Right atrium auricular region (tissue), 2 donors: ENCODE measurements around the gene OR13J1. TPM values are rescaled to one million over a fixed set of nuclear protein-coding genes. Genes with fewer than 3 reads are reported as not detected.

Experiments used
- DNase-seq: peaks from one replicate; pipeline ENCODE4 v3.0.0-alpha.2; 2019; ENCODE audit warnings: low spot score
- H3K27ac ChIP-seq, 2 donors: fragments of 200-600 bp; sonication (generic); 1 replicate in 1 of 2; 2 replicates in 1 of 2; pipeline ENCODE4 v1.5.1; 2016 to 2019
- H3K27me3 ChIP-seq, 2 donors: fragments of 200-600 bp; sonication (generic); one replicate each; pipeline versions ENCODE4 v1.5.1 to v1.6.0; 2017 to 2019
- H3K36me3 ChIP-seq: fragments of 200-600 bp; sonication (generic); one replicate; pipeline ENCODE4 v1.5.1; 2016
- H3K4me1 ChIP-seq, 2 donors: fragments of 200-600 bp; sonication (generic); one replicate each; pipeline versions ENCODE4 v1.5.1 to v1.6.0; 2017 to 2019
- H3K4me3 ChIP-seq, 2 donors: fragments of 200-600 bp; sonication (generic); 1 replicate in 1 of 2; 2 replicates in 1 of 2; pipeline ENCODE4 v1.5.1; 2017 to 2019; ENCODE audit warnings: mild to moderate bottlenecking in 1 of 2, moderate library complexity in 1 of 2
- H3K9me3 ChIP-seq, 2 donors: fragments of 200-600 bp; sonication (generic); one replicate each; pipeline ENCODE4 v1.5.1; 2019
- total RNA-seq, 2 donors: library from RNA; depleted of rRNA; stranded (reverse); fragments of >200 nt; gene quantifications; one replicate each; pipeline ENCODE4 v1.1.0, GENCODE V29; 2016
- TF ChIP-seq, protein P1 (sequence below), 2 donors: fragments of 200-600 bp; sonication (generic); IDR thresholded peaks; one replicate each; pipeline ENCODE4 v1.5.1; 2019; ENCODE audit warnings: antibody characterized with exemption in 2 of 2

The OR13J1 gene, protein sequence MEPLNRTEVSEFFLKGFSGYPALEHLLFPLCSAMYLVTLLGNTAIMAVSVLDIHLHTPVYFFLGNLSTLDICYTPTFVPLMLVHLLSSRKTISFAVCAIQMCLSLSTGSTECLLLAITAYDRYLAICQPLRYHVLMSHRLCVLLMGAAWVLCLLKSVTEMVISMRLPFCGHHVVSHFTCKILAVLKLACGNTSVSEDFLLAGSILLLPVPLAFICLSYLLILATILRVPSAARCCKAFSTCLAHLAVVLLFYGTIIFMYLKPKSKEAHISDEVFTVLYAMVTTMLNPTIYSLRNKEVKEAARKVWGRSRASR
- total RNA-seq, result not detected

GRCh38 chr9:35870351-35870923 is at the start of gene OR13J1:
TSS of gene OR13J1 (minus strand) at chr9:35870401. CDS start at chr9:35870401, 0 bp downstream.
- Histone ChIP-seq H3K27me3 (no peaks in the 10 kb centered on the region), H3K9me3 (no peaks in the 10 kb centered on the region), H3K36me3 (no peaks in the 10 kb centered on the region), H3K4me3 (no peak within 1 kb of the TSS), H3K27ac (no peak within 1 kb of the TSS), H3K4me1 (no peaks in the 10 kb centered on the region)
- TF ChIP-seq, protein P1, sequence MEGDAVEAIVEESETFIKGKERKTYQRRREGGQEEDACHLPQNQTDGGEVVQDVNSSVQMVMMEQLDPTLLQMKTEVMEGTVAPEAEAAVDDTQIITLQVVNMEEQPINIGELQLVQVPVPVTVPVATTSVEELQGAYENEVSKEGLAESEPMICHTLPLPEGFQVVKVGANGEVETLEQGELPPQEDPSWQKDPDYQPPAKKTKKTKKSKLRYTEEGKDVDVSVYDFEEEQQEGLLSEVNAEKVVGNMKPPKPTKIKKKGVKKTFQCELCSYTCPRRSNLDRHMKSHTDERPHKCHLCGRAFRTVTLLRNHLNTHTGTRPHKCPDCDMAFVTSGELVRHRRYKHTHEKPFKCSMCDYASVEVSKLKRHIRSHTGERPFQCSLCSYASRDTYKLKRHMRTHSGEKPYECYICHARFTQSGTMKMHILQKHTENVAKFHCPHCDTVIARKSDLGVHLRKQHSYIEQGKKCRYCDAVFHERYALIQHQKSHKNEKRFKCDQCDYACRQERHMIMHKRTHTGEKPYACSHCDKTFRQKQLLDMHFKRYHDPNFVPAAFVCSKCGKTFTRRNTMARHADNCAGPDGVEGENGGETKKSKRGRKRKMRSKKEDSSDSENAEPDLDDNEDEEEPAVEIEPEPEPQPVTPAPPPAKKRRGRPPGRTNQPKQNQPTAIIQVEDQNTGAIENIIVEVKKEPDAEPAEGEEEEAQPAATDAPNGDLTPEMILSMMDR (IDR thresholded peaks at IDR 0.05), result no peak
- DNase-seq, result no peak

DNA sequence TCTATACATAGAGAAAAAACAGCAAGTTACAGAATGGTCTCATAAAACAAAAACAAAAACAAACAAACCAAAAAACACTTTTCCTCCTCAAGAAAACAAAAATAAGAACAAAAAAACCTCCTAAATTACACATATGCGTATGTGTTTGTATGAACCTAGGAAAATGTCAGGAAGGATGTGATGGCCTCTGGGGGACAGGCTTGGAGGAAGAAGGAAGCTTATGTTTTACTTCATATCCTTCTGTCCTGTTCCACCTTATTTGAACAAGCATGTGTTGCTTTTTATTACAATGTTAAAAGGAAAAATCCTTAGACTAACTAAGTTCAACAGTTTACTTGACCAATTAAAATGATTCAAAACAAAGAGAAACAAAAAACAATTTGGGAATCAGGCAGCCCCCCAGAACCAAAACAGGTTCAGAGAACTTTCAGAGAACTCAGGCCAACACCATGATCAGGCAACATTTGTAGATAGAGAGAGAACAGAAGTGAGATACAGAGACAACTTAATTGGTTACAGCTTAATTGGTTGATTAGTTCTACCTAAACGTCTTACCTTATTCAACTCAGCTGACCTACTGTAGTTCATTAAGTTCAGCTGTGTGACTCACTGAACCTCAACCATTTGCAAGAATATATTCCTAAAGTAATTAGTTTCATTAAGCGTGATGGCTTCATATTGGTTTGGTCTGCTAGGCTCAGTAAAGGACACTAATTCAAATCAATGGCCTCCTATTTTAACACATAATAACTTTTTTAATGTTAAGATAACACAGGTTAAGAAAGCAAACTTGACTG is 49.2 kb upstream of the OR13J1 start:
- H3K27ac ChIP-seq, result peak overlapping the region; percentile 52 to 73
- H3K4me3 ChIP-seq, result no peak overlapping the region
- H3K36me3 ChIP-seq, result no peaks in the 10 kb centered on the region
- DNase-seq, result no peak
- H3K27me3 ChIP-seq, result no peaks in the 10 kb centered on the region
- TF ChIP-seq, protein P1 (IDR thresholded peaks at IDR 0.05), result no peak
- no peaks in the 10 kb centered on the region for H3K9me3 ChIP-seq
- H3K4me1 ChIP-seq, result peaks cover 0 to 61% of the 10 kb centered on the region in 2 donors

GRCh38 chr9:35918780-35919179 is 48.6 kb upstream of the OR13J1 start:
- DNase-seq, result no peak
- H3K4me1 ChIP-seq, result peaks cover 0 to 60% of the 10 kb centered on the region in 2 donors

DNA sequence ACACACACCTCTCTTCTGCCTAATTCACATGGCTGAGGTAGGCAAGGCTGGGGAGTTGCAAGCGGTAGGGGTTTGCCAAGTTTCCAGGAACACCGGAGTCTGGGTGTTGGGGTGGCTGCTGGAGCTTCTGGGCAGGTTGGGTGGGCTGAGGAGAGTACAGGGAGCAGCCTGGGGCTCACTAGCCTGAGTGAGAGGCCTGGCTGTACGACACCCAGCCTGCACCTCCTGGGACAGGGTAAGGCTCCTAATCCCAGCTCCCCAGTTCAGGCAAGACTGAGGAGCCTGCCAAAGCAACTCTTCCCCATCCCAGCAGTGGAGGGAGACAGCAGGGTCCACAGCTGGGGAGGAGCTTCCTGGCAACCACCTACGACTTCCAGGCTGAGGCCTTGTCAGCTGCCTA is 47.1 kb upstream of the OR13J1 start:
- TF ChIP-seq, protein P1 (IDR thresholded peaks at IDR 0.05), result no peak
- Histone ChIP-seq H3K4me1 (peaks cover 0 to 64% of the 10 kb centered on the region in 2 donors), H3K27ac (peak overlapping the region; percentile 52 to 73), H3K9me3 (no peaks in the 10 kb centered on the region), H3K4me3 (no peak overlapping the region), H3K27me3 (no peaks in the 10 kb centered on the region), H3K36me3 (no peaks in the 10 kb centered on the region)
- no peak for DNase-seq

More at GRCh38 chr9:35918780-35919179, 48.6 kb upstream of the OR13J1 start:
- no peaks in the 10 kb centered on the region for H3K9me3 ChIP-seq
- TF ChIP-seq, protein P1 (IDR thresholded peaks at IDR 0.05), result no peak
- H3K27ac ChIP-seq, result peak overlapping the region; percentile 52 to 73
- no peak overlapping the region for H3K4me3 ChIP-seq
- H3K36me3 ChIP-seq, result no peaks in the 10 kb centered on the region
- H3K27me3 ChIP-seq, result no peaks in the 10 kb centered on the region

GRCh38 chr9:35915681-35916294 is 45.6 kb upstream of the OR13J1 start:
- H3K27ac ChIP-seq, result peak overlapping the region; percentile 48 to 73
- TF ChIP-seq, protein P1 (IDR thresholded peaks at IDR 0.05), result no peak
- no peaks in the 10 kb centered on the region for H3K9me3 ChIP-seq
- no peaks in the 10 kb centered on the region for H3K27me3 ChIP-seq
- H3K36me3 ChIP-seq, result no peaks in the 10 kb centered on the region
- no peak for DNase-seq
- H3K4me3 ChIP-seq, result no peak overlapping the region
- peaks cover 0 to 76% of the 10 kb centered on the region in 2 donors for H3K4me1 ChIP-seq
